Parathyroid adenoma (tissue), 2 donors: Measurements from ENCODE around the gene TBC1D22A.

ENCODE experiments used
- H2AFZ ChIP-seq: fragments of 300-600 bp; sonication (generic); one replicate; pipeline ENCODE4 v1.7.0; 2017; ENCODE audit warnings: antibody characterized with exemption, mild to moderate bottlenecking
- H3K27ac ChIP-seq: fragments of 300-600 bp; sonication (generic); one replicate; pipeline ENCODE4 v1.7.0; 2017
- H3K27me3 ChIP-seq: fragments of 300-600 bp; sonication (generic); one replicate; pipeline ENCODE4 v1.7.0; 2017; ENCODE audit warnings: low read length; ENCODE audit not compliant: control insufficient read depth, insufficient read depth
- H3K36me3 ChIP-seq: fragments of 300-600 bp; sonication (generic); one replicate; pipeline ENCODE4 v1.7.0; 2017; ENCODE audit warnings: low read length; ENCODE audit not compliant: control insufficient read depth, insufficient read depth
- H3K4me1 ChIP-seq: fragments of 300-600 bp; sonication (generic); one replicate; pipeline ENCODE4 v1.7.0; 2017; ENCODE audit warnings: control low read depth
- H3K4me2 ChIP-seq: fragments of 300-600 bp; sonication (generic); one replicate; pipeline ENCODE4 v1.7.0; 2017; ENCODE audit warnings: low read length
- H3K4me3 ChIP-seq: fragments of 300-600 bp; sonication (generic); one replicate; pipeline ENCODE4 v1.7.0; 2017; ENCODE audit warnings: low read depth, low read length
- H3K79me2 ChIP-seq: fragments of 300-600 bp; sonication (generic); one replicate; pipeline ENCODE4 v1.7.0; 2017; ENCODE audit warnings: control low read depth
- H3K9ac ChIP-seq: fragments of 300-600 bp; sonication (generic); one replicate; pipeline ENCODE4 v1.7.0; 2017; ENCODE audit warnings: mild to moderate bottlenecking
- H3K9me3 ChIP-seq: fragments of 300-600 bp; sonication (generic); one replicate; pipeline ENCODE4 v1.7.0; 2017; ENCODE audit warnings: low read length; ENCODE audit not compliant: control insufficient read depth
- TF ChIP-seq, protein P1 (sequence below): fragments of 300-600 bp; sonication (generic); IDR thresholded peaks from one replicate; pipeline ENCODE4 v1.7.0; 2017; ENCODE audit warnings: antibody characterized with exemption, mild to moderate bottlenecking
- donor health status: primary hyperparathyroidism.

TBC1D22A gene

DNA sequence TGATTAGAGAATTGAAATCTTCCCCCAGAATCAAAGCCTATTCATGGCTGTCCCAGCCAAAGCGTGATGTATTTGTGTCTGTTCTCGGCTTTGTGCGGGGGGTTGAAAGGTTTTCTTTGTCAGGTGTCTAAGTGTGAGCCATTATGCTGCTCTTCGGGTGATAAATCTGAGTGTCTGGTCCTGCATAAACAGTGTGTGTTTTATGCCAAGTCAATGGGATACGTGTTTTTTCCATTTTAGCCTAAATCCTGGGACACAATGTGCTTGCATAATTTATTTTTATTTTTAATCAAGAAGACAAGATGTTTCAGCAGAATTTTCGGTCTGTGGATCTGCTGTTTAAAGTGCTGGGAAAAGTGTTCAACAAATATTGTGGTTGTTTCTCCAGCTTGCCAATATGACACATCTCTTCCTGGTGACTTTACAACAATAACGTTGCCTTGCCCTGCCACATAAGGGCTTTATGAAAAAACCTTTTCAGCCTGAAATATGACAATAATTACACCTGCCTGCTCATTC, 267.8 kb downstream of the TBC1D22A start:
- H3K9ac ChIP-seq = no peak overlapping the region
- H3K9me3 ChIP-seq = no peaks in the 10 kb centered on the region
- no peaks in the 10 kb centered on the region for H3K4me1 ChIP-seq
- H3K4me3 ChIP-seq = no peak overlapping the region
- no peak overlapping the region for H3K4me2 ChIP-seq
- no peaks in the 10 kb centered on the region for H3K36me3 ChIP-seq
- H3K27me3 ChIP-seq = no peaks in the 10 kb centered on the region
- H3K79me2 ChIP-seq = no peaks in the 10 kb centered on the region
- H3K27ac ChIP-seq = no peak overlapping the region
- TF ChIP-seq, protein P1, sequence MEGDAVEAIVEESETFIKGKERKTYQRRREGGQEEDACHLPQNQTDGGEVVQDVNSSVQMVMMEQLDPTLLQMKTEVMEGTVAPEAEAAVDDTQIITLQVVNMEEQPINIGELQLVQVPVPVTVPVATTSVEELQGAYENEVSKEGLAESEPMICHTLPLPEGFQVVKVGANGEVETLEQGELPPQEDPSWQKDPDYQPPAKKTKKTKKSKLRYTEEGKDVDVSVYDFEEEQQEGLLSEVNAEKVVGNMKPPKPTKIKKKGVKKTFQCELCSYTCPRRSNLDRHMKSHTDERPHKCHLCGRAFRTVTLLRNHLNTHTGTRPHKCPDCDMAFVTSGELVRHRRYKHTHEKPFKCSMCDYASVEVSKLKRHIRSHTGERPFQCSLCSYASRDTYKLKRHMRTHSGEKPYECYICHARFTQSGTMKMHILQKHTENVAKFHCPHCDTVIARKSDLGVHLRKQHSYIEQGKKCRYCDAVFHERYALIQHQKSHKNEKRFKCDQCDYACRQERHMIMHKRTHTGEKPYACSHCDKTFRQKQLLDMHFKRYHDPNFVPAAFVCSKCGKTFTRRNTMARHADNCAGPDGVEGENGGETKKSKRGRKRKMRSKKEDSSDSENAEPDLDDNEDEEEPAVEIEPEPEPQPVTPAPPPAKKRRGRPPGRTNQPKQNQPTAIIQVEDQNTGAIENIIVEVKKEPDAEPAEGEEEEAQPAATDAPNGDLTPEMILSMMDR = no peak
- H2AFZ ChIP-seq = no peak overlapping the region

DNA sequence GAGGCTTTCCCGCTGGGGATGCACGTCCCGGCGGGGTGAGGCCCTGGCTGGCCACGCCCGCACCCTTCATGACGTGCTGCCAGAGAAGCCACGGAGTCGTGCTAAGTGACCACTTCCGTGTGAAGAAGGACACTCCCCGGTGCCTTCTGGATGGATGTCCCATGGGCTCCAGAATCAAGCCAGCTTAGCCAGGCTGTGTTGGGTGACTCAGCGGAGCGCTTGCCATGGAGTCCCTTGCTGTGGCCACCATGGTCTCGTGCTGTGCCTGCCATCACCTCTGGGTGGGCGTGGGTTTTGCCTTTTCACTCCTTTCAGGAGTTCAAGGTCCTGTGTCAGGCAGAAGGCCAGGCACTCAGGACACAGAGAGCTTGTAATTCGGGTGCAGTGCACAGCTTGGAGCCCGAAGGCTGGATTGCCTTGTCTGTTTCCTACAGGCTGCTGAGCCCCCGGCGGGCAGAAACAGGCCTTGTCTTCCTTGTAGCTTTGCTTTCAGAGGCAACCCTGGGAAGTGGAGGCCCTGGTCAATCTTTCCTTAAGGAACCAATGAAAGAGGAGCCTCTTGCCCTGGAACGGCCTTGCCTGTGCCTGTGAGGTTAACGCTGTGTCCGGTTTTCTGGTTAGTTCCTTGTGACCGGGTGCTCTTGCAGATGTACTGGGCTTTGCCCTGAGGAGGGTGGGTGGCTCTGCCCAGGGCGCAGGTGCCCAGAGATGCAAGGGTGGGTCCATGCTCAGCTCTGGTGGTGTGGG, 268.6 kb downstream of the TBC1D22A start:
- Histone ChIP-seq H3K4me1 (no peaks in the 10 kb centered on the region), H3K9me3 (no peaks in the 10 kb centered on the region), H3K9ac (no peak overlapping the region), H3K27me3 (no peaks in the 10 kb centered on the region), H2AFZ (no peak overlapping the region), H3K79me2 (no peaks in the 10 kb centered on the region), H3K4me2 (no peak overlapping the region), H3K27ac (no peak overlapping the region), H3K36me3 (no peaks in the 10 kb centered on the region), H3K4me3 (no peak overlapping the region)
- TF ChIP-seq, protein P1 = no peak

DNA sequence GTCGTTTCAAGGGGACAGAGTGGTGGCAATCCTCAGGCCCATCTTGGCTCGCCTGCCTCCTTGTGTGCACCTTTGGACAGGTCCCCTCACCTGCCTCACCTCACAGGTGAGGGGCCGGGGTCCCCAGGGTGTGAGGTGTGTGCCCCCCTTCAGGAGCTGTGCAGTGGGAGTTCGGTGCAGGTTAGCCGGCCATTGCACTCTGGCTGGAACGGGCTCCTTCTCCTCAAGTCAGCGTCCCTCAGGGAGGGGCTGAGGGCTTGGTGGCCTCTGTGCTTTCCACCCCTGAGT, 269.1 kb downstream of the TBC1D22A start:
- no peak overlapping the region for H3K9ac ChIP-seq
- no peaks in the 10 kb centered on the region for H3K79me2 ChIP-seq
- TF ChIP-seq, protein P1 = no peak
- no peak overlapping the region for H3K4me2 ChIP-seq
- no peaks in the 10 kb centered on the region for H3K27me3 ChIP-seq
- H3K4me3 ChIP-seq = no peak overlapping the region
- H3K36me3 ChIP-seq = no peaks in the 10 kb centered on the region
- H3K27ac ChIP-seq = no peak overlapping the region
- H3K9me3 ChIP-seq = no peaks in the 10 kb centered on the region
- H3K4me1 ChIP-seq = no peaks in the 10 kb centered on the region
- no peak overlapping the region for H2AFZ ChIP-seq

DNA sequence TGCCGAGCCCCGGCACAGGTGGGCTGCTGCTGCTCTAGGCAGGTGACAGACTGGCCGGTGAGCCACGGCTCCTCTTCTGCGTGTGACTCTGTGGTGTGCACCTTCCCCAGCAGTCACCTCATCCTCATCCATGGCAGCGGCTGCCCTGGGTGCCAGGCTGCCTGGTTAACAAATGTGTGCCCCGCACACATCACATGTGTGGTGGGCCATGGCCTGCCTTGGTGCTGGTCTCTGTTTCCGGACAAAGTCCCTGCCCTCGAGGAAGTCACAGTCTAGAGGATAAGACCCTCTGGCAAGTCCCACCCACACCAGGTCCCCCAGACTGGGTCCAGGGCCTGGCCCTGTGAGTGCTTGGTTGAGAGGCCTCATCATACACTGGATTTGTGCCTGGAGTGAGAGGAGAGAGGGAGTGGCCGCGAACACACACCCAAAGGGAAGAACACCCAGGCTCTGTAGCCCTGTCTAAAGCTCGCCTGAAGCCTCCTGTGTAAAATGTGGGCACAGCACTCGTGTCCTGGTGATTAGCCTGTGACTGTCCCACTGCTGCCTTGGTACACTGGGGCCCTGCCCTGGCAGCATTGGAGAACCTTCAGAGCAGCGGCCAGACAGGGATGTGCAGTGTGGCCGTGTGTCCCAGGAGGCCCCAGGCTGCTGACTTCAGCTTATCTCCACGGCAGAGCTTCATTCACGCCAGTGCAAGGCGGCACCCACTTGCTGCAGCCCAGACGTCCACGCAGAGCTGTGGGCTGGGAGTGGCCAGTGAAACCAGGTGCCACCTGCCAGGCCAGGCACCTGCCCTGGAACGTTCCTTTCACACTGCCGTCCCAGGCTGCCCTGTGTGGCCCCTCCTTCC, 269.9 kb downstream of the TBC1D22A start:
- TF ChIP-seq, protein P1 = no peak
- Histone ChIP-seq H3K9ac (no peak overlapping the region), H3K36me3 (no peaks in the 10 kb centered on the region), H3K4me2 (no peak overlapping the region), H2AFZ (no peak overlapping the region), H3K9me3 (no peaks in the 10 kb centered on the region), H3K27ac (no peak overlapping the region), H3K4me1 (no peaks in the 10 kb centered on the region), H3K4me3 (no peak overlapping the region), H3K27me3 (no peaks in the 10 kb centered on the region), H3K79me2 (no peaks in the 10 kb centered on the region)
